PC-9 (cell line): ENCODE data around the gene CBLN4. TPM values are rescaled to one million over a fixed set of nuclear protein-coding genes. Genes with fewer than 3 reads are reported as not detected.

Experiments
- BruUV-seq: library from RNA; stranded (reverse); fragments of 400-500 nt; replicated peaks from 2 replicates; lab custom pipeline; 2021; lab: Mats Ljungman, UMichigan
- CTCF ChIA-PET: fragments of 300-600 bp; sonication (Branson Sonifier 250); formaldehyde crosslinking; loops from one replicate; lab custom pipeline; 2022; ENCODE audit warnings: antibody characterized with exemption; lab: Charles Lee
- POLR2A ChIA-PET: fragments of 300-600 bp; sonication (Branson Sonifier 250); formaldehyde crosslinking; loops from one replicate; lab custom pipeline; 2022; ENCODE audit warnings: antibody characterized with exemption; ENCODE audit not compliant: unreplicated experiment; lab: Charles Lee
- DNase-seq, 2 experiments: peaks; one replicate each; pipeline versions ENCODE4 v3.0.0 to v3.0.0-alpha.2; 2015 to 2022; ENCODE audit warnings: mixed read lengths in 1 of 2
- H2AFZ ChIP-seq: fragments of 200-600 bp; sonication (generic); 2 replicates; pipeline ENCODE4 v1.8.1; 2017; ENCODE audit warnings: antibody characterized with exemption
- H3F3A ChIP-seq: fragments of 200-600 bp; sonication (generic); 2 replicates; pipeline ENCODE4 v1.8.1; 2017; ENCODE audit warnings: antibody characterized with exemption, mild to moderate bottlenecking, low read depth; ENCODE audit not compliant: insufficient read depth
- H3K27ac ChIP-seq: fragments of 200-600 bp; sonication (generic); 2 replicates; pipeline ENCODE4 v1.6.1; 2016; ENCODE audit warnings: mixed run types
- H3K27me3 ChIP-seq: fragments of 200-600 bp; sonication (generic); 2 replicates; pipeline ENCODE4 v1.6.1; 2016; ENCODE audit warnings: low read depth, mixed run types; ENCODE audit not compliant: insufficient read depth
- H3K36me3 ChIP-seq: fragments of 200-600 bp; sonication (generic); 2 replicates; pipeline ENCODE4 v1.6.1; 2016; ENCODE audit warnings: low read depth, mixed run types
- H3K4me1 ChIP-seq: fragments of 200-600 bp; sonication (generic); replicated peaks from 2 replicates; pipeline ENCODE4 v1.6.1; 2016; ENCODE audit warnings: mixed run types; ENCODE audit not compliant: insufficient read depth
- H3K4me2 ChIP-seq: fragments of 200-600 bp; sonication (generic); 2 replicates; pipeline ENCODE4 v1.6.1; 2017; ENCODE audit warnings: mixed run types
- H3K4me3 ChIP-seq: fragments of 200-600 bp; sonication (generic); 2 replicates; pipeline ENCODE4 v1.6.1; 2016; ENCODE audit warnings: mixed run types
- H3K79me2 ChIP-seq: fragments of 200-600 bp; sonication (generic); 2 replicates; pipeline ENCODE4 v1.6.1; 2017; ENCODE audit warnings: low read depth, mixed run types
- H3K9me2 ChIP-seq: fragments of 200-600 bp; sonication (generic); 2 replicates; pipeline ENCODE4 v1.8.1; 2017; ENCODE audit warnings: mild to moderate bottlenecking; ENCODE audit not compliant: insufficient read depth
- H3K9me3 ChIP-seq: fragments of 200-600 bp; sonication (generic); 2 replicates; pipeline ENCODE4 v1.8.1; 2016; ENCODE audit warnings: low read depth; ENCODE audit not compliant: insufficient read depth
- H4K20me1 ChIP-seq: fragments of 200-600 bp; sonication (generic); 2 replicates; pipeline ENCODE4 v1.8.1; 2017; ENCODE audit not compliant: insufficient read depth
- EZH2 ChIP-seq: fragments of 200-600 bp; sonication (generic); IDR thresholded peaks from 2 replicates; pipeline ENCODE4 v1.8.0; 2017; ENCODE audit warnings: antibody characterized with exemption, low read depth
- intact Hi-C: fragments of 100-400 bp; cut with micrococcal nuclease; formaldehyde crosslinking; loops from one replicate; pipeline ENCODE4 v1.10.0; 2022; ENCODE audit not compliant: unreplicated experiment
- total RNA-seq: library from RNA; stranded (reverse); gene quantifications from 2 replicates; pipeline ENCODE4 v1.2.3, GENCODE V29; 2021
- TF ChIP-seq, protein P1 (sequence below): fragments of 200-600 bp; sonication (generic); conservative IDR thresholded peaks from 2 replicates; pipeline ENCODE4 v1.6.1; 2017; ENCODE audit warnings: mixed run types, antibody characterized with exemption, mild to moderate bottlenecking, moderate library complexity

CBLN4 gene
- total RNA-seq, 1 experiment from 2014 or later: not detected

GRCh38 chr20:56004007-56004406 lies 1.3 kb downstream of the CBLN4 start:
- Histone ChIP-seq H3K4me3 (no peak overlapping the region), H3K9me2 (no peaks in the 10 kb centered on the region; the same call in 1 of the 2 replicates), H4K20me1 (no peaks in the 10 kb centered on the region), H3K79me2 (no peaks in the 10 kb centered on the region), H3K4me2 (no peak overlapping the region), H3K27me3 (no peaks in the 10 kb centered on the region; the same call in 1 of the 2 replicates), H3K4me1 (no peaks in the 10 kb centered on the region), H3K27ac (no peak overlapping the region), H2AFZ (no peak overlapping the region), H3F3A (no peaks in the 10 kb centered on the region), H3K9me3 (no peaks in the 10 kb centered on the region), H3K36me3 (no peaks in the 10 kb centered on the region)
- TF ChIP-seq, protein P1, sequence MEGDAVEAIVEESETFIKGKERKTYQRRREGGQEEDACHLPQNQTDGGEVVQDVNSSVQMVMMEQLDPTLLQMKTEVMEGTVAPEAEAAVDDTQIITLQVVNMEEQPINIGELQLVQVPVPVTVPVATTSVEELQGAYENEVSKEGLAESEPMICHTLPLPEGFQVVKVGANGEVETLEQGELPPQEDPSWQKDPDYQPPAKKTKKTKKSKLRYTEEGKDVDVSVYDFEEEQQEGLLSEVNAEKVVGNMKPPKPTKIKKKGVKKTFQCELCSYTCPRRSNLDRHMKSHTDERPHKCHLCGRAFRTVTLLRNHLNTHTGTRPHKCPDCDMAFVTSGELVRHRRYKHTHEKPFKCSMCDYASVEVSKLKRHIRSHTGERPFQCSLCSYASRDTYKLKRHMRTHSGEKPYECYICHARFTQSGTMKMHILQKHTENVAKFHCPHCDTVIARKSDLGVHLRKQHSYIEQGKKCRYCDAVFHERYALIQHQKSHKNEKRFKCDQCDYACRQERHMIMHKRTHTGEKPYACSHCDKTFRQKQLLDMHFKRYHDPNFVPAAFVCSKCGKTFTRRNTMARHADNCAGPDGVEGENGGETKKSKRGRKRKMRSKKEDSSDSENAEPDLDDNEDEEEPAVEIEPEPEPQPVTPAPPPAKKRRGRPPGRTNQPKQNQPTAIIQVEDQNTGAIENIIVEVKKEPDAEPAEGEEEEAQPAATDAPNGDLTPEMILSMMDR: no peak
- TF ChIP-seq EZH2: no peak
- BruUV-seq: no TSS peak
- POLR2A ChIA-PET: no interaction called here
- intact Hi-C loops: no loop called here
- CTCF ChIA-PET: no interaction called here
- no peak for DNase-seq

- H3F3A ChIP-seq: no peaks in the 10 kb centered on the region
- ChIA-PET POLR2A (no interaction called here), CTCF (no interaction called here)
- H3K79me2 ChIP-seq: no peaks in the 10 kb centered on the region
- no peak for DNase-seq
- H3K36me3 ChIP-seq: no peaks in the 10 kb centered on the region
- intact Hi-C loops: no loop called here
- H3K27ac ChIP-seq: no peak overlapping the region
- no peaks in the 10 kb centered on the region for H3K4me1 ChIP-seq
- BruUV-seq: no TSS peak
- no peak for TF ChIP-seq EZH2
- TF ChIP-seq, protein P1: no peak
- H3K27me3 ChIP-seq: peaks cover 5% of the 10 kb centered on the region; the same call in 1 of the 2 replicates
- H3K9me3 ChIP-seq: no peaks in the 10 kb centered on the region
- H4K20me1 ChIP-seq: no peaks in the 10 kb centered on the region
- H3K4me2 ChIP-seq: no peak overlapping the region
- no peak overlapping the region for H2AFZ ChIP-seq
- H3K4me3 ChIP-seq: no peak overlapping the region
- H3K9me2 ChIP-seq: no peaks in the 10 kb centered on the region; the same call in 1 of the 2 replicates
Measured at GRCh38 chr20:56002908-56003800, 2.2 kb downstream of the CBLN4 start.

DNA sequence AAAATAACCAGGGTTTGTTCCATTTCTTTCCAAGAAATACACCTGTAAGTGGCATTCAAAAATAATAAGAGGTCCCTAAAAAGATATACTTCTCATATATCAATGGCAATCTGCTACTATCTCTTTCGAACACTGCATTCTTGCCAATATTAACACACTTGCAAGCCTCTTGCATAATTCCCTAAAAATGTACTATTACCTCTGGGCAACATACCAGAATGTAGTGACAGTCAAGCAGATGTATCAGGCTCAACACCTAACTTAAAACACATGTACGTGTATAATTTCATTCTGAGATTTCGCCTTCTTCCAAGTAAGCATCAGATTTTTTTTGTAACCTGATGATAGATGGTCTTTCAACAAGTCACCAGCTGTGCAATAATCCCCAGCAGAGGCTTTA lies 3.4 kb downstream of the CBLN4 start:
- Histone ChIP-seq H3K79me2 (no peaks in the 10 kb centered on the region), H3K4me3 (no peak overlapping the region), H3K4me1 (no peaks in the 10 kb centered on the region), H3K9me2 (no peaks in the 10 kb centered on the region; the same call in 1 of the 2 replicates), H3K4me2 (no peak overlapping the region), H4K20me1 (no peaks in the 10 kb centered on the region), H3K36me3 (no peaks in the 10 kb centered on the region), H3K9me3 (no peaks in the 10 kb centered on the region), H3K27me3 (peaks cover 5% of the 10 kb centered on the region; the same call in 1 of the 2 replicates), H3K27ac (no peak overlapping the region), H3F3A (no peaks in the 10 kb centered on the region), H2AFZ (no peak overlapping the region)
- no TSS peak for BruUV-seq
- POLR2A ChIA-PET: no interaction called here
- intact Hi-C loops: no loop called here
- DNase-seq: no peak
- CTCF ChIA-PET: no interaction called here
- TF ChIP-seq EZH2: no peak
- TF ChIP-seq, protein P1: no peak
